ENCODE data around the gene RIMS4. TPM values are rescaled to one million over a fixed set of nuclear protein-coding genes. Genes with fewer than 3 reads are reported as not detected.

The RIMS4 gene
- total and polyA plus RNA-seq, 7 donors, result 0.01 to 0.73 (median 0.16) TPM

GRCh38 chr20:44800391-44801046 lies 9.8 kb downstream of the RIMS4 start:
- DNase-seq (no peak), ATAC-seq (no peak)
- intact Hi-C loops (cut with DNase I), result loop anchor here in 1 of 2 donors (5.0 kb wide), 1 partner anchor 48 kb away; no protein-coding TSS in a partner anchor
- H3K4me3 ChIP-seq, result no peak overlapping the region
- H3K27me3 ChIP-seq (ENCODE audit: insufficient read depth in 3 of 3, low read length in 2 of 3), result peaks cover 0 to 3% (median 2%) of the 10 kb centered on the region in 3 donors
- TF ChIP-seq CTCF (IDR thresholded peaks at IDR 0.05), result no peak
- 83 to 85% (median 83%) methylated on average over 8 of the region's 8 CpGs for WGBS, 3 donors
- no peak overlapping the region for H3K27ac ChIP-seq
- no peaks in the 10 kb centered on the region for H3K9me3 ChIP-seq
- no peaks in the 10 kb centered on the region for H3K36me3 ChIP-seq (ENCODE audit: insufficient read depth in 1 of 2, low read depth in 1 of 2)
- peaks cover 6% of the 10 kb centered on the region for H3K4me1 ChIP-seq

GRCh38 chr20:44799691-44800090 lies 10.7 kb downstream of the RIMS4 start:
- ATAC-seq (no peak), DNase-seq (no peak)
- intact Hi-C loops (cut with DNase I), result loop anchor here in 1 of 2 donors (5.0 kb wide), 1 partner anchor 47 kb away; no protein-coding TSS in a partner anchor
- H3K4me1 ChIP-seq, result peaks cover 4% of the 10 kb centered on the region
- WGBS, 3 donors, result 86 to 95% (median 93%) methylated on average over 5 of the region's 5 CpGs
- peaks cover 0 to 3% (median 2%) of the 10 kb centered on the region in 3 donors for H3K27me3 ChIP-seq (ENCODE audit: insufficient read depth in 3 of 3, low read length in 2 of 3)
- no peak overlapping the region for H3K27ac ChIP-seq
- no peaks in the 10 kb centered on the region for H3K36me3 ChIP-seq (ENCODE audit: insufficient read depth in 1 of 2, low read depth in 1 of 2)
- TF ChIP-seq CTCF (IDR thresholded peaks at IDR 0.05), result no peak
- no peaks in the 10 kb centered on the region for H3K9me3 ChIP-seq
- no peak overlapping the region for H3K4me3 ChIP-seq

GRCh38 chr20:44796758-44797457 lies 13.4 kb downstream of the RIMS4 start:
- ATAC-seq, result no peak
- no peak for DNase-seq
- no peak overlapping the region for H3K4me3 ChIP-seq

GRCh38 chr20:44796311-44796710 lies 14.0 kb downstream of the RIMS4 start:
- TF ChIP-seq CTCF (IDR thresholded peaks at IDR 0.05), result no peak
- Histone ChIP-seq H3K9me3 (no peaks in the 10 kb centered on the region), H3K4me1 (no peaks in the 10 kb centered on the region), H3K36me3 (ENCODE audit: insufficient read depth in 1 of 2, low read depth in 1 of 2) (no peaks in the 10 kb centered on the region), H3K4me3 (no peak overlapping the region), H3K27ac (no peak overlapping the region), H3K27me3 (ENCODE audit: insufficient read depth in 3 of 3, low read length in 2 of 3) (peaks cover 0 to 3% (median 0%) of the 10 kb centered on the region in 3 donors)
- intact Hi-C loops (cut with DNase I), result no loop called here
- ATAC-seq, result no peak
- DNase-seq, result no peak

More at GRCh38 chr20:44796758-44797457, 13.4 kb downstream of the RIMS4 start:
- no peak for TF ChIP-seq CTCF (IDR thresholded peaks at IDR 0.05)
- Histone ChIP-seq H3K27me3 (ENCODE audit: insufficient read depth in 3 of 3, low read length in 2 of 3) (peaks cover 0 to 3% (median 0%) of the 10 kb centered on the region in 3 donors), H3K27ac (no peak overlapping the region), H3K4me1 (no peaks in the 10 kb centered on the region), H3K9me3 (no peaks in the 10 kb centered on the region), H3K36me3 (ENCODE audit: insufficient read depth in 1 of 2, low read depth in 1 of 2) (no peaks in the 10 kb centered on the region)
- intact Hi-C loops (cut with DNase I), result no loop called here
- WGBS, 3 donors, result 86 to 95% (median 93%) methylated on average over 3 of the region's 3 CpGs
